Gastrocnemius medialis (tissue), 4 donors: ENCODE data around the gene CNPY4. TPM values are rescaled to one million over a fixed set of nuclear protein-coding genes. Genes with fewer than 3 reads are reported as not detected.

Experiments
- ATAC-seq, 2 donors: fragments of 150-250 bp; one replicate each; pipeline ENCODE4 v1.9.1; 2016
- DNase-seq, 2 donors: peaks; one replicate each; pipeline ENCODE4 v3.0.0-alpha.2; 2019
- H3K27ac ChIP-seq, 4 donors: fragments of 200-600 bp; sonication (generic); 1 replicate in 1 of 4; 2 replicates in 3 of 4; pipeline ENCODE4 v1.5.1; 2016 to 2018; ENCODE audit warnings: mild to moderate bottlenecking in 2 of 4, moderate library complexity in 1 of 4
- H3K27me3 ChIP-seq, 3 donors: fragments of 200-600 bp; sonication (generic) in 2 of 3; 1 replicate in 1 of 3; 2 replicates in 2 of 3; pipeline versions ENCODE4 v1.5.1 to v1.6.0; 2016 to 2019; ENCODE audit warnings: mild to moderate bottlenecking in 1 of 3, moderate library complexity in 1 of 3
- H3K36me3 ChIP-seq, 2 donors: fragments of 200-600 bp; sonication (generic) in 1 of 2; one replicate each; pipeline ENCODE4 v1.5.1; 2017 to 2018
- H3K4me1 ChIP-seq, 2 donors: fragments of 200-600 bp; sonication (generic) in 1 of 2; one replicate each; pipeline ENCODE4 v1.5.1; 2016 to 2017; ENCODE audit warnings: mild to moderate bottlenecking in 2 of 2
- H3K4me3 ChIP-seq, 4 donors: fragments of 200-600 bp; sonication (generic) in 3 of 4; 1 replicate in 1 of 4; 2 replicates in 3 of 4; pipeline ENCODE4 v1.5.1; 2016 to 2019; ENCODE audit warnings: mild to moderate bottlenecking in 2 of 4
- H3K9me3 ChIP-seq, 3 donors: fragments of 200-600 bp; sonication (generic) in 2 of 3; 1 replicate in 1 of 3; 2 replicates in 2 of 3; pipeline ENCODE4 v1.5.1; 2016 to 2019
- CTCF ChIP-seq, 5 experiments: fragments of 450-650 bp in 3 of 5; fragments of 200-600 bp in 2 of 5; sonication (generic) in 2 of 5; IDR thresholded peaks in 4 of 5; conservative IDR thresholded peaks in 1 of 5; 1 replicate in 4 of 5; 2 replicates in 1 of 5; pipeline ENCODE4 v1.5.1; 2016 to 2019; ENCODE audit warnings: antibody characterized with exemption in 5 of 5, mild to moderate bottlenecking in 3 of 5, moderate library complexity in 3 of 5
- POLR2A ChIP-seq, 2 donors: fragments of 450-650 bp; IDR thresholded peaks; one replicate each; pipeline ENCODE4 v1.6.1; 2017; ENCODE audit warnings: antibody characterized with exemption in 2 of 2, mild to moderate bottlenecking in 2 of 2, moderate library complexity in 2 of 2
- in situ Hi-C, 4 donors: fragments of 200-750 bp; cut with MboI; loops; one replicate each; pipeline versions ENCODE4 v1.15.0 to v1.8.0; 2017; ENCODE audit warnings: low sequenced_read_pairs in 4 of 4
- intact Hi-C: fragments of 100-400 bp; cut with DNase I; formaldehyde crosslinking; loops from one replicate; pipeline ENCODE4 v1.15.1; 2023; ENCODE audit warnings: low total_unique reads
- total RNA-seq, 4 donors: library from RNA; depleted of rRNA; stranded (reverse); fragments of >200 nt; gene quantifications; one replicate each; pipeline versions ENCODE4 v1.1.0 to v1.2.3, GENCODE V29; 2016

The CNPY4 gene
- total RNA-seq, 4 donors from 2014 or later: 2.0 to 5.0 (median 2.4) TPM

DNA sequence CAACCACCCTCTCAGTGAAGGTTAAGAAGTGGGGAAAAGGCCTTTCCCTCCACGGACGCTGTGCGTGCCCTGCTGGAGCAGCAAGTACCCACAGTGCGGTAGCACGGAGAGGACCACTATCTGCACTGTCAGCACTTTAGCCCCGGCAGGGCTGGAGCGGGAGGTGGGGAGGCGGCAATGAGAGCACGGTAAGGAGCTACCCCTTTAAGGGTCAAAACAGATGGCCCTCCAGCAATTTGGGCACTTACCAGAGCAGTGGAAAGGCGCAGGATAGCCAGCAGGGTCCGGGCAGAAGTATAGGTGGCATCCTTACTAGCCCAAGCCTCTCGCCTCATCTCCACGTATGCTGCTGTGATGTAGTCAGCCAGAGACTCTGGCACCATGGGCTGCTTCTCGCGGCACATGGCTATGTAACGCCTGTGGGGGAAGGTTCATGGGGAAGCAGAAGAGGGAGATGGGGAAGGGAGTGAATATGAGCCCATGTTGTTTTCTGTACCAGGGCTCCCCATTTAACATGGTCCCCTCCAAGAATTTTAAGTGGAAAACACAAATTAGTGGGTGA is 25.4 kb upstream of the CNPY4 start:
- Histone ChIP-seq H3K4me3 (no peak overlapping the region), H3K27me3 (no peaks in the 10 kb centered on the region), H3K27ac (peak overlapping the region in 1 of 4 donors; percentile 46), H3K4me1 (peaks cover 8% of the 10 kb centered on the region in 2 donors), H3K9me3 (no peaks in the 10 kb centered on the region), H3K36me3 (peaks cover 0 to 89% of the 10 kb centered on the region in 2 donors)
- intact Hi-C loops (no loop called here), in situ Hi-C loops (no loop called here)
- ATAC-seq: no peak
- DNase-seq: no peak
- TF ChIP-seq CTCF (IDR thresholded peaks at IDR 0.05 in 4 of 5, conservative IDR thresholded peaks at IDR 0.05 in 1 of 5) (no peak), POLR2A (IDR thresholded peaks at IDR 0.05) (no peak)

- Histone ChIP-seq H3K4me3 (no peak overlapping the region), H3K27me3 (no peaks in the 10 kb centered on the region), H3K36me3 (peaks cover 0 to 94% of the 10 kb centered on the region in 2 donors), H3K4me1 (peaks cover 8 to 10% of the 10 kb centered on the region in 2 donors), H3K27ac (no peak overlapping the region), H3K9me3 (no peaks in the 10 kb centered on the region)
- in situ Hi-C loops: no loop called here
- DNase-seq: no peak
- no peak for ATAC-seq
- no peak for TF ChIP-seq POLR2A (IDR thresholded peaks at IDR 0.05)
- intact Hi-C loops: no loop called here
Measured at GRCh38 chr7:100095289-100095688, 24.1 kb upstream of the CNPY4 start.

DNA sequence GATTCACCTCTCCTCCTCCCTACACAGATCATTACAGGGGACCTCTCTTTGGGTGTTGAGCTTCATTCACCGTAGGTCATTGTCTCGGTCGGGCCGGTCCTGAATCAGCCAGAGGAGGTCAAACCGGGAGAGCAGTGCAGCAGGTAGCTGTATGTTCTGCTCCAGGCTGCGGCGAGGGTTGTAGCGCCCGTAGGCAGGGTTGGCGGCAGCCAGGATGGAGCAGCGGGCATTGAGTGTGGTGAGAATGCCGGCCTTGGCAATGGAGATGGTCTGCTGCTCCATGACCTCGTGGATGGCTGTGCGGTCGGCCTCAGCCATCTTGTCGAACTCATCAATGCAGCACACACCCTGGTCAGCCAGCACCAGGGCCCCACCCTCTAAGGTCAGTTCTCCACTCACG is 23.7 kb upstream of the CNPY4 start:
- H3K9me3 ChIP-seq: no peaks in the 10 kb centered on the region
- H3K27me3 ChIP-seq: no peaks in the 10 kb centered on the region
- in situ Hi-C loops: no loop called here
- intact Hi-C loops: no loop called here
- TF ChIP-seq CTCF (IDR thresholded peaks at IDR 0.05 in 4 of 5, conservative IDR thresholded peaks at IDR 0.05 in 1 of 5) (no peak), POLR2A (IDR thresholded peaks at IDR 0.05) (no peak)
- peaks cover 0 to 90% of the 10 kb centered on the region in 2 donors for H3K36me3 ChIP-seq
- H3K4me1 ChIP-seq: peaks cover 8 to 10% of the 10 kb centered on the region in 2 donors
- ATAC-seq (no peak), DNase-seq (no peak)
- no peak overlapping the region for H3K27ac ChIP-seq
- H3K4me3 ChIP-seq: no peak overlapping the region

- ATAC-seq: no peak
- Histone ChIP-seq H3K27ac (no peak overlapping the region), H3K9me3 (no peaks in the 10 kb centered on the region), H3K27me3 (no peaks in the 10 kb centered on the region), H3K4me3 (no peak overlapping the region), H3K36me3 (peaks cover 0 to 58% of the 10 kb centered on the region in 2 donors), H3K4me1 (peaks cover 13 to 17% of the 10 kb centered on the region in 2 donors)
- in situ Hi-C loops: no loop called here
- no peak for TF ChIP-seq CTCF (IDR thresholded peaks at IDR 0.05 in 4 of 5, conservative IDR thresholded peaks at IDR 0.05 in 1 of 5)
- intact Hi-C loops: no loop called here
- no peak for DNase-seq
Measured at GRCh38 chr7:100098913-100099312, 20.5 kb upstream of the CNPY4 start.

DNA sequence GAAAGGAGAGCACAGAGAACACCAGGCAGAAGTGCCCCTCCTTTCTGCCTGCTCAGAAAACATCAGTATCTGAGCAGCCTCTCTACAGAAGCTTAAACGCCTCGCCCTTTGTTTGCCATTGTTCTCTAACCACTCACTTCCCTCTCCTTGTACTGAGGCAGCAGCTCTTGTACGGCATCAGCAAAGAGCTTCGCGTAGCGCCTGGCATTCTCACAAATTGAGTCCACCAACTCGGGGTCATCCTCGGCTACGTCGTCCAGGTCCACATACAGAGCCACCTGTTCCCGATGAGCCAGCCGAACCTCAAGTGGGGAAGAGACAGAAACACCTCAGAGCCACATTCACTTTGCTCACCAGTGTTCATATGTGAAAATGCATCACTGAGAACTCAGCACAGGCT is 20.0 kb upstream of the CNPY4 start:
- intact Hi-C loops: no loop called here
- no peak for ATAC-seq

More for the DNA sequence above, 20.0 kb upstream of the CNPY4 start:
- H3K27ac ChIP-seq: peak overlapping the region in 2 of 4 donors; percentile 95 to 97
- TF ChIP-seq CTCF (IDR thresholded peaks at IDR 0.05 in 4 of 5, conservative IDR thresholded peaks at IDR 0.05 in 1 of 5) (no peak), POLR2A (IDR thresholded peaks at IDR 0.05) (no peak)
- DNase-seq: no peak
- H3K36me3 ChIP-seq: peaks cover 0 to 52% of the 10 kb centered on the region in 2 donors
- in situ Hi-C loops: no loop called here
- H3K9me3 ChIP-seq: no peaks in the 10 kb centered on the region
- peak overlapping the region; percentile 60 to 97 (median 85) for H3K4me3 ChIP-seq
- H3K27me3 ChIP-seq: no peaks in the 10 kb centered on the region
- H3K4me1 ChIP-seq: peaks cover 13 to 17% of the 10 kb centered on the region in 2 donors
